T47D (cell line): ENCODE data around the gene INSIG1.

Experiments used
- DNase-seq, 2 experiments: peaks; one replicate each; pipeline versions ENCODE4 v3.0.0 to v3.0.0-alpha.2; 2011 to 2012; ENCODE audit warnings: low read depth in 1 of 2, low spot score in 1 of 2
- JUND ChIP-seq: IDR thresholded peaks from 2 replicates; pipeline ENCODE4 v1.6.1; 2012; ENCODE audit warnings: low read depth
- in situ Hi-C: cut with HindIII; loops from 2 replicates; pipeline ENCODE4 v1.10.0; 2016; ENCODE audit warnings: low sequenced_read_pairs, low pct_unique_long_range_greater_than_20kb

Gene INSIG1

DNA sequence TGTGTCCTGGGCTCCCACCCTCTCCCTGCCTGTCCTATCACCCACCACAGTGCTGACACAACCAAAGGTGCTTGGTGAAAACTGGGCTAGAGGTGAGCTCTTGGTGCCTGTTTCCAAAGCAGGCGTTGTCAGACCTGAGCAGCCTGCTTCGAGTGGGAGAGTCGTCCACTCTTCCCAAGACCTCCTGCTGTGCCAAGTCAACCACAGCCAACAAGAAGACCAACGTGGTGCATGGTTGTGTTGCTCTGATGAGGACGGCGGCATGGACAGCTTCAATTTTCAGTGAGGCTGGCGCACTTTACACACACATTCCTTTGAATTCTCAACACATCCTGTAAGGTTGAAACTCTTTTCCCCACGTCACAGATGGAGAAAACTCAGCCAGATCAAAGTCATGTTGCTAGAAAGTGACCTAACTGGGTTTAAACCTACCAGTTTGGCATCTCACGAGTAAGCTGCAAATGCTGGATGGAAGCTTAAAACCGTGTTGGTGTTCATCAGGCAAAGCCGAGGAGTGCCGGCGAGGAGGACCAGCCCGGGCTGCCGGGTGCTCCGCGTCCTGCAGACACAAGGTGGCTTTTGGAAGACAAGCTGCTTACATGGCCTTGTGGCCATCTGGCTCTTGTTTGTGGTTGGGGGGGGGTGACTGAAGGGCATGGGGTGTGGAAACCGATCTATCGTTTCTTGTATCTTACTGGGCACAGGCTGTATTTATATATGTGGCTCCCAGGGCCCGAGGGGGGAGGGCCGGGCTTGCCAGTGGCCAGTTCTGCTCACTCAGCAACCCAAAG, 39.3 kb downstream of the INSIG1 start:
- TF ChIP-seq JUND = no peak
- in situ Hi-C loops = no loop called here
- no peak for DNase-seq

DNA sequence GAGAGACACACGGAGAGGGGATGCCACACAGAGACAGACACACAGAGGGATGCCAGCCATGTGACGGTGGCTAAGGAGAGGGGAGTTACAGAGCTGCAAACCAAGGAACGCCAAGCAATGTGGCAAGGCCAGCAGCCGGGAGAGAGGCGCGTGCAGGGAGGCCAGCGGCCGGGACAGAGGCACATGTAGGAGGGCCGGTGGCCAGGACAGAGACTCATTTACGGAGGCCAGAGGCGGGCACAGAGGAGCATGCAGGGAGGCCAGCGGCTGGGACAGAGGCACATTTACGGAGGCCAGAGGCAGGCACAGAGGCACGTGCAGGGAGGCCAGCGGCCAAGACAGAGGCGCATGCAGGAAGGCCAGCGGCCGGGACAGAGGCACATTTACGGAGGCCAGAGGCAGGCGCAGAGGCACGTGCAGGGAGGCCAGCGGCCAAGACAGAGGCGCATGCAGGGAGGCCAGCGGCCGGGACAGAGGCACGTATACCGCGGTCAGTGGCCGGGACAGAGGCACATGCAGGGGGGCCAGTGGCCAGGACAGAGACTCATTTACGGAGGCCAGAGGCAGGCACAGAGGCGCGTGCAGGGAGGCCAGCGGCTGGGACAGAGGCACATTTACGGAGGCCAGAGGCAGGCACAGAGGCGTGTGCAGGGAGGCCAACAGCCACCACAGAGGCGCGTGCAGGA, 40.4 kb downstream of the INSIG1 start:
- TF ChIP-seq JUND = no peak
- DNase-seq = no peak
- in situ Hi-C loops = no loop called here

DNA sequence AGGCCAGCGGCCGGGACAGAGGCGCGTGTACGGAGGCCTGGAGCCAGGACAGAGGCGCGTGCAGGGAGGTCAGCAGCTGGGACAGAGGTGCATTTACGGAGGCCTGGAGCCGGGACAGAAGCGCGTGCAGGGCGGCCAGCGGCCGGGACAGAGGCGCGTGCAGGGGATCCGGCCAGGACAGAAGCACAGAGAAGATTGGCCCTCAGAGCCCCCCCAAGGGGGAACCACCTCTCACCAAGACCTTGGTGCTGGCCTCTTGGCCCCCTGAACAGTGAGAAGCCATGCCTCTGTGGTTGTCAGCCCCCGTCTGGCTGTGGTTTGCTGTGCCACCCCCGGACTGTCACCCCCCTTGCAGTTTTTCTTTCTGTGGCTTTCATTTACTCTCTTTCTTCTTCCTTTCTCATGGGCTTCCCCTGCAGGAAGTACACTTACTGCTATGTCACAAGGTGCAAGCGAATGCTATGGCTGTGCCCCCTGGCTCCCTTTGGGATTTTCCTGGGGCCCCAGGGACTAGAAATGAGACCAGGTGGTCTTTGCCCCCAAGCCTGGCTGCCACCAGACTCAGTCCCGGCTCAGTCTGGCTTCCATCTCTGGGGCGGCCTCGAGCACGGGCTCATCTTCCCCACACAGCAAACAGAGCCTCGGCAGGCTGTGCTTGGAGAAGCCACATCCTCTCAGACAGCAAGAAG, 41.1 kb downstream of the INSIG1 start:
- DNase-seq = no peak
- no peak for TF ChIP-seq JUND
- in situ Hi-C loops = no loop called here

DNA sequence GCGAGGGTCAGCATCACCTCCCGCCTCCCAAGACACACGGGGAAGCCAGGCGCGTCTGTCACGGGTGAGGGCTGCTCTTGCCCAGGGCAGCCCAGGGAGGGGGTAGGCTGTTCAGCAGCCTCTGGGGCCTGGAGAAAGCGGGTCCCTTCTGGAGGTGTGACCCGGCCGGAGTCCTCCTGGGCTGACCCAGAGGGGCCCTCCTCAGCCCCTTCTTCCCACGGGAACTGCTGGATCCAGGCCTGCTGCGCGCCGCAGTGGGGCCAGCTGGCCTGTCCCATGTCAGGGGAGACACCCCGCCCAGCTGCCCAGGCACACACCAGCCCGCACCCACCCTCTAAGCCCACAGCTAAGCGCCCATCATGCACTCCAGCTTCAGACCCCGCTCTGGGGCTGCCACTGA, 41.8 kb downstream of the INSIG1 start:
- in situ Hi-C loops = no loop called here
- no peak for TF ChIP-seq JUND
- no peak for DNase-seq

DNA sequence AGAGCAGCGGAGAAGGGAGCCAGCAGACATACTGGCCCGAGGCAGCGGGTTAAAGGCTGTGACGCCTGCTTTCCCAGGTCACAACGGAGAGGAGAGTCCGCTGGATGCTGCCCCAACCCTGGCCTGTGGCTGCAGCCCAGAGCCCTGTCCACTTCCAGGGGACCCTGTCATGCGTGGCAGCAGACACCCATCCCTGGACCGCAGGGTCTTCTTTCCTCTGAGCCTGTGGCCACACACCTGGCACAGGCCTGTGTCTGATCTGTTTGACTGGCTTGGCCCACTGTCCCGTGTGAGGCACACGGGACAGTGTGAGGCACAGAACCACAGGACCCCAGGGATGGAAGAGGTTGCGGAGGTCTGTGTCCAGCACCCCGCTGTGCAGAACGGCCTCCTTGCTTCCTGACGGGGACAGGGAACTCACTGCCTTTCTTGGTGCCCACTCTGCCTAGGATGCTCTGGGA, 42.4 kb downstream of the INSIG1 start:
- in situ Hi-C loops = no loop called here
- DNase-seq = no peak
- TF ChIP-seq JUND = no peak

DNA sequence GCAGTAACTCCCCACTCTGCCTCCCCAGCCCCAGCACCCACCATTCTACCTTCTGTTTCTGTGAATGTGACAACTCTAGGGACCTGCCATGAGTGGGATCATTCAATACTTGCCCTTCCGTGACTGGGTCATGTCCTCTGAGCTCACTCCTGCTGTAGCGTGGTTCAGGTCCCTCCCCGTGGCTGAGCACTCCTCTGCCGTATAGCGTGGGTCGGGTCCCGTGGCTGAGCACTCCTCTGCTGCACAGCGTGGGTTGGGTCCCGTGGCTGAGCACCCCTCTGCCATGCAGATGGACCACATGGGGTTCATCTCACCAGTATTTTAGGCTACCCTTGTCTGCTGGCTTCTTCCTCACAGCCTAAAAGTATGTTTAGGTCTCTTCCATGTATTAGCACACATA, 43.0 kb downstream of the INSIG1 start:
- no peak for TF ChIP-seq JUND
- DNase-seq = no peak
- in situ Hi-C loops = no loop called here

DNA sequence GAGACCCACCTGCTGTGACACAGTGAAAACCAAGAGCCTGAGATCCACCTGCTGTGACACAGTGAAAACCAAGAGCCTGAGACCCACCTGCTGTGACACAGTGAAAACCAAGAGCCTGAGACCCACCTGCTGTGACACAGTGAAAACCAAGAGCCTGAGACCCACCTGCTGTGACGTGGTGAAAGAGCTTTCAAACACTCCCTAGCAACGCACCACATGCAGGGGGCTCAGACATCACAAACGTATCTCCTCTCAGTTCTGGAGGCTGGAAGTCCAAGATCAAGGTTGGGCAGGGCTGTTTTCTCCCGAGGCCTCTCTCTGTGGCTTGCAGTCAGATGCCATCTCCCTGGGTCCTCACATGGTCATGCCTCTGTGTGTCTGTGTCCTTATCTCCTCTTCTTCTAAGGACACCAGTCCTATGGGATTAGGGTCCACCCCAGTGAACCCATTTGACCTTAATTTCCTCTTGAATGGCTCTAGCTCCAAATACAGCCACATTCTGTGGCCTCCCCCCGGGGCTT, 43.8 kb downstream of the INSIG1 start:
- in situ Hi-C loops = no loop called here
- no peak for DNase-seq
- TF ChIP-seq JUND = no peak

DNA sequence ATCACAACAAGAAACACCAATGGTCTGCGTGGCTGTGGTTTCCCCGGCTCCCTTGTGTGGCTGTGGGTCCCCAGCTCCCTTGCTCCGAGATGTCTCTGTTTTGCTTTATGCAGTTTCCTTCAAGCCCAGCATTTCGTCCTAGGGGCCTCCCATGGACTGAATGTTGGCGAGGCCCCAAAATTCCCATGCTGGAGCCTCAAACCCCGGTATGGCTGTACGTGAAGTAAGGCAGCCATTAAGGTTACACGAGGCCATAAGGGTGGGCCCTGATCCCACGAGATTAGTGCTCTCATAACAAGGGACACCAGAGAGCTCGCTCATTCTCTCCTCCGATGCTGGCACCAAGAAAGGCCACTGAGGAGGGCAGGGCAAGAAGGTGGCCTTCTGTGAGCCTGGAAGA, 44.6 kb downstream of the INSIG1 start:
- in situ Hi-C loops = no loop called here
- no peak for TF ChIP-seq JUND
- DNase-seq = no peak

DNA sequence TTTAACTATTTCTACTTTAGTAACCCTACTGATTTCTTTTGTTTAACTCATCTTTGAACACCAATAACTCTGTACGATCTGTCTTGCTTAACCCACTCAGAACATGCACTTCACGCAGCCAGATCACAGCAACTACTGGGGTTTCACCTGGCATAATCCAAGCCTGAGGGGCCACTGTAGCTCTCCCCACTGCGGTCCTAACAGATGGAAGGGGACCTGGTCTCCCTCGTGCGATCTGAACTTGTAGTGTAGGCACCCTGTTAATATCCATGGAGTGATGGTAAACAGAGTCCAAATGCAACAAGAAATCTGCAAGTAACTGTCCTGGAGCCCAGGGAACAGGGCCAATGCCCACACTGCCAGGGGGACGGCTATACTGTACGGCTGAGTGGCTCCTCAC, 45.5 kb downstream of the INSIG1 start:
- DNase-seq = no peak
- TF ChIP-seq JUND = no peak
- in situ Hi-C loops = no loop called here

DNA sequence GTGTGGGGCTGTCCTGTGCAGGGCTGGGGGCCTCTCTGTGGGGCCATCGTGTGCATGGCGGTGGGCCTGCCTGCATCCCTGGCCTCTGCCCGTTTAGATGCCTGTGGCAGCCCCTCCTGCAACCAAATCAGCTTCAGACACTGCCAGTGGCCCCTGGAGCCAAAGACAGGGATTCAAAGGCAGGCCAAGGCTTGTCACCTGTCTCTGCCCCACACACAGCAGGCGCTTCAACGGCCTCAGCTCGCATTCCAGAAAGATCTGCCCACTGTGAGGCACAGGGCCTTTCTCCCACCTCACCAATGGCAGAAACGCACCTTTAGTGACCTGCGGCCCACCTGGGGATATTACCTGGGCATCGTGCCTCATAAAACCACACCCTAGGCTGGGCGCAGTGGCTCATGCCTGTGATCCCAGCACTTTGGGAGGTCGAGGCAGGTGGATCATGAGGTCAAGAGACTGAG, 46.0 kb downstream of the INSIG1 start:
- DNase-seq = no peak
- in situ Hi-C loops = no loop called here
- no peak for TF ChIP-seq JUND

DNA sequence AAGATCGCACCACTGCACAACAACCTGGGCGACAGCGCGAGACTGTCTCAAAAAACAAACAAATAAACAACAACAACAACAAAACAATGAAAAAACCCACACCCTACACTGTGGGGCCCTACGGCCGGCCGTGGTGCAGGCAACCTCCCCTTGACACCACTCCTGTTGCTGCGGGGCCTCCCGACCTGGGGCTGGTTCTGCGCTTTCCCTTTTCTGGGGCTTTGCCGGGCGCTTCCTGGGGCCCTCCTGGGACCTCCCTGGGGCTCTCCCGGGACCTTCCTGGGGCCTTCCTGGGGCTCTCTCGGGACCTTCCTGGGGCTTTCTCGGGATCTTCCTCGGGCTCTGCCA, 46.6 kb downstream of the INSIG1 start:
- no peak for DNase-seq
- in situ Hi-C loops = no loop called here
- TF ChIP-seq JUND = no peak

DNA sequence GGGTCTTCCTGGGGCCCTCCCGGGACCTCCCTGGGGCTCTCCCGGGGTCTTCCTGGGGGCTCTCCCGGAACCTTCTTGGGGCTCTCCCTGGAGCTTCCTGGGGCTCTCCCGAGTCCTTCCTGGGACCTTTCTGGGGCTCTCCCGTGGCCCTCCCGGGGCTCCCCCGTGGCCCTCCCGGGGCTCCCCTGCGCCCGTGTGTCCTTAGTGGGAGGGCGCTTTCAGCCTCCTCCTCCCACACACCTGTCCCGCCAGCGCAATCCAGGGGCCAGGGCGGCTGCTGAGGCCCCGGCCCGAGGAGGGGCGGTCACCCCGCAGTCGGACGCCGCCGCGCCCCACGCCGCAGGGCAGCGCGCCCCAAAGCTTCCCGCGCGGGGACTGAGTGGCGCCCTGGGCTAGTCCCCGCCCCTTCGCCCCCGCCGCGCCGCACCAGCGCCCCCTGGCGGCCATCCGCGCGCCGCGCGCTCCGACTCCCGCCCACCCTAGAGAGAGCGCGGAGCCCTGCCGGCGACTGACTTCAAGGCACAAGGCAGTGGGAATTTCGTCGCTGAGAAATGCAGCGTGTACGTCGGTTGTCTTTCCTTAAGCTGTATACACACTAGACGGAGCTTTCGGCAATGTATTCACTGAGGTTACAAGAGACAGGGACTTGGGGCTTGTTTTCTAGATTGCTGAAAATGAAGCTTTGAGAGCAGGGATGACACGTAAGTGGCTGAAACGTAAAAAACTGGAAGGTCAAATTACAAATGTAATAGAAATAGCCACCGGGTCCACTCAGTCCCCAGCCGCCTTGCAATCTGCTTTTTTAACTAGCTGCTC, 47.1 kb downstream of the INSIG1 start:
- no peak for TF ChIP-seq JUND
- in situ Hi-C loops = no loop called here
- DNase-seq = peak; percentile 49 to 75
